Right atrium auricular region (tissue), 2 donors: ENCODE measurements around the gene ZNF407. TPM values are rescaled to one million over a fixed set of nuclear protein-coding genes. Genes with fewer than 3 reads are reported as not detected.
"Not testable (repeated sequence)": the region's sequence is repeated elsewhere in the genome, so short reads cannot be mapped to it uniquely, and the experiment has no call there.

Experiments used
- DNase-seq: peaks from one replicate; pipeline ENCODE4 v3.0.0-alpha.2; 2019; ENCODE audit warnings: low spot score
- H3K27ac ChIP-seq, 2 donors: fragments of 200-600 bp; sonication (generic); 1 replicate in 1 of 2; 2 replicates in 1 of 2; pipeline ENCODE4 v1.5.1; 2016 to 2019
- H3K27me3 ChIP-seq, 2 donors: fragments of 200-600 bp; sonication (generic); one replicate each; pipeline versions ENCODE4 v1.5.1 to v1.6.0; 2017 to 2019
- H3K36me3 ChIP-seq: fragments of 200-600 bp; sonication (generic); one replicate; pipeline ENCODE4 v1.5.1; 2016
- H3K4me1 ChIP-seq, 2 donors: fragments of 200-600 bp; sonication (generic); one replicate each; pipeline versions ENCODE4 v1.5.1 to v1.6.0; 2017 to 2019
- H3K4me3 ChIP-seq, 2 donors: fragments of 200-600 bp; sonication (generic); 1 replicate in 1 of 2; 2 replicates in 1 of 2; pipeline ENCODE4 v1.5.1; 2017 to 2019; ENCODE audit warnings: mild to moderate bottlenecking in 1 of 2, moderate library complexity in 1 of 2
- H3K9me3 ChIP-seq, 2 donors: fragments of 200-600 bp; sonication (generic); one replicate each; pipeline ENCODE4 v1.5.1; 2019
- CTCF ChIP-seq, 2 donors: fragments of 200-600 bp; sonication (generic); IDR thresholded peaks; one replicate each; pipeline ENCODE4 v1.5.1; 2019; ENCODE audit warnings: antibody characterized with exemption in 2 of 2
- total RNA-seq, 2 donors: library from RNA; depleted of rRNA; stranded (reverse); fragments of >200 nt; gene quantifications; one replicate each; pipeline ENCODE4 v1.1.0, GENCODE V29; 2016

Gene ZNF407
- total RNA-seq, 2 donors from 2014 or later: 7.8 to 8.7 TPM

- peaks cover 0 to 3% of the 10 kb centered on the region in 2 donors for H3K4me1 ChIP-seq
- H3K4me3 ChIP-seq: no peak overlapping the region
- H3K27ac ChIP-seq: no peak overlapping the region
- peaks cover 9% of the 10 kb centered on the region for H3K36me3 ChIP-seq
- no peak for DNase-seq
- no peaks in the 10 kb centered on the region for H3K27me3 ChIP-seq
- TF ChIP-seq CTCF (IDR thresholded peaks at IDR 0.05): no peak
- no peaks in the 10 kb centered on the region for H3K9me3 ChIP-seq
Observed at GRCh38 chr18:74959216-74959615, 361.5 kb downstream of the ZNF407 start.

DNA sequence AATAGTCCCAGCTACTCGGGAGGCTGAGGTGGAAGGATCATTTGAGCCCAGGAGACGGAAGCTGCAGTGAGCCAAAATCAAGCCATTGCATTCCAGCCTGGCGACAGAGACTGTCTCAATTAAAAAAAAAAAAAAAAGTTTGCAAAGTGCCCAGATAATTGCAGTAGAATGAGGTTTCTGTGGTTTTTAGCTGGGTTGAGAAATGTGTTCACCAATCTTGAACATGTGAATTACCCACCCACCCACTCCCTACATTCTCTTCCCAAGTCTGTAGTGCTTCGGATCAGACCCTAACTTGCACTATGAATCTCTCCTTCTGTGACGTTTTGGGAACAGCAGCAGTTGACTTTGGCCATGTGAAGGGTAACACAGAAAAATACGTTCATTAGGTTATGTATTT, 363.9 kb downstream of the ZNF407 start:
- no peak overlapping the region for H3K27ac ChIP-seq
- H3K9me3 ChIP-seq: no peaks in the 10 kb centered on the region
- H3K4me1 ChIP-seq: peaks cover 0 to 3% of the 10 kb centered on the region in 2 donors
- H3K27me3 ChIP-seq: no peaks in the 10 kb centered on the region
- no peak overlapping the region for H3K4me3 ChIP-seq
- DNase-seq: no peak
- no peak for TF ChIP-seq CTCF (IDR thresholded peaks at IDR 0.05)
- H3K36me3 ChIP-seq: peaks cover 9% of the 10 kb centered on the region

GRCh38 chr18:74963820-74964446, 366.3 kb downstream of the ZNF407 start:
- Histone ChIP-seq H3K36me3 (no peaks in the 10 kb centered on the region), H3K4me1 (peaks cover 0 to 3% of the 10 kb centered on the region in 2 donors), H3K27me3 (no peaks in the 10 kb centered on the region), H3K9me3 (no peaks in the 10 kb centered on the region), H3K4me3 (no peak overlapping the region), H3K27ac (no peak overlapping the region)
- DNase-seq: no peak
- peak in 1 of 2 donors; percentile 65 for TF ChIP-seq CTCF (IDR thresholded peaks at IDR 0.05)

DNA sequence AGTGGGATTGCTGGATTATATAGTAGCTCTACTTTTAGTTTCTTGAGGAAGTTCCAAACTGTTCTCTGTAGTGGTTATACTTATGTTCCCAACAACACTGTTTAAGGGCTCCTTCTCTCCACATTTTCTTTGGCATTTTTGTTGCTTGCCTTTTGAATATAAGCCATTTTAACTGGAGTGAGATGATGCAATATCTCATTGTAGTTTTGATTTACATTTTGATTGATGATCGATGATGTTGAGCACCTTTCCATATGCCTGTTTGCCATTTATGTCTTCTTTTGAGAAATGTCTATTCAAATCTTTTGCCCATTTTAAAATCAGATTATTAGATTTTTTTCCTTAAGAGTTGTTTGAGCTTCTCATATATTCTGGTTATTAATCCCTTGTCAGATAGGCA, 368.0 kb downstream of the ZNF407 start:
- H3K27ac ChIP-seq: no peak overlapping the region
- H3K27me3 ChIP-seq: no peaks in the 10 kb centered on the region
- no peaks in the 10 kb centered on the region for H3K9me3 ChIP-seq
- no peaks in the 10 kb centered on the region for H3K36me3 ChIP-seq
- H3K4me3 ChIP-seq: no peak overlapping the region
- TF ChIP-seq CTCF (IDR thresholded peaks at IDR 0.05): no peak
- DNase-seq: no peak
- H3K4me1 ChIP-seq: peaks cover 0 to 3% of the 10 kb centered on the region in 2 donors

GRCh38 chr18:74967438-74967837, 369.8 kb downstream of the ZNF407 start:
- no peaks in the 10 kb centered on the region for H3K9me3 ChIP-seq
- no peaks in the 10 kb centered on the region for H3K36me3 ChIP-seq
- TF ChIP-seq CTCF (IDR thresholded peaks at IDR 0.05): no peak
- no peak overlapping the region for H3K4me3 ChIP-seq
- no peak overlapping the region for H3K27ac ChIP-seq
- no peak for DNase-seq
- H3K4me1 ChIP-seq: peaks cover 0 to 3% of the 10 kb centered on the region in 2 donors
- H3K27me3 ChIP-seq: no peaks in the 10 kb centered on the region

DNA sequence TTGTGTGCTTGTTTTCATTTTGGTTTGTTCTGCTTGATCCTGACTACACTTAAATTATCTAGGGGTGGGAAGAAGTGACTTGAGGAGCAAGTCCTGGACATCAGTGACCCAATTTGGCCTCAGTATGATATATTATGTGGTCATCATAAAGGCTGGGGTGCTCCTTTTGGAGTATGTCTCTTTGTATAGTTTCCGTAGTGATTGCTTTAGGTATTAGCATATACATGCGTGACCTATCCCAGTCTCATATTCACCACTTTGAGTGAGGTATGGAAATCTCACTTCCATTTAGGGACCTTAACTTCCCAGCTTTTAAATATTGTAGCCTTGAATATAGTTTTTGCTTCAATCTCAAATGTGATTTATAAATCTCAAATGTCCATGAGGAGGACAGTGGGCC, 370.3 kb downstream of the ZNF407 start:
- H3K27ac ChIP-seq: no peak overlapping the region
- DNase-seq: no peak
- peaks cover 0 to 3% of the 10 kb centered on the region in 2 donors for H3K4me1 ChIP-seq
- no peaks in the 10 kb centered on the region for H3K36me3 ChIP-seq
- no peaks in the 10 kb centered on the region for H3K9me3 ChIP-seq
- no peak overlapping the region for H3K4me3 ChIP-seq
- H3K27me3 ChIP-seq: no peaks in the 10 kb centered on the region
- TF ChIP-seq CTCF (IDR thresholded peaks at IDR 0.05): no peak

DNA sequence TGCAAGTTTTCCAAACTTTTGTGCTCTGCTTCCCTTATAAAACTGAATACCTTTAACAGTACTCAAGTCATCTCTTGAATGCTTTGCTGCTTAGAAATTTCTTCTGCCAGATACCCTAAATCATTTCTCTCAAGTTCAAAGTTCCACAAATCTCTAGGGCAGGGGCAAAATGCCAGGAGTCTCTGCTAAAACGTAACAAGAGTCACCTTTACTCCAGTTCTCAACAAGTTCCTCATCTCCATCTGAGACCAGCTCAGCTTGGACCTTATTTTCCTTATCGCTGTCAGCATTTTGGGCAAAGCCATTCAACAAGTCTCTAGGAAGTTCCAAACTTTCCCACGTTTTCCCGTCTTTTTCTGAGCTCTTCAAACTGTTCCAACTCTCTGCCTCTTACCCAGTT, 373.7 kb downstream of the ZNF407 start:
- not testable (repeated sequence) for H3K4me3 ChIP-seq, H3K9me3 ChIP-seq, H3K4me1 ChIP-seq, DNase-seq, H3K27me3 ChIP-seq, H3K27ac ChIP-seq, H3K36me3 ChIP-seq

GRCh38 chr18:74971776-74972175, 374.1 kb downstream of the ZNF407 start:
- not testable (repeated sequence) for H3K27me3 ChIP-seq, H3K4me1 ChIP-seq, H3K36me3 ChIP-seq, H3K9me3 ChIP-seq, DNase-seq, H3K4me3 ChIP-seq, H3K27ac ChIP-seq
